Adrenal gland (tissue), 5 donors: ENCODE results near the gene LPIN2.

Source experiments
- CTCF ChIP-seq, 6 experiments: fragments of 450-650 bp in 4 of 6; fragments of 200-600 bp in 2 of 6; sonication (generic) in 1 of 6; IDR thresholded peaks; 1 replicate in 5 of 6; 2 replicates in 1 of 6; pipeline versions ENCODE4 v1.5.1 to v1.8.0; 2016 to 2021; ENCODE audit warnings: antibody characterized with exemption in 6 of 6, mild to moderate bottlenecking in 2 of 6, moderate library complexity in 1 of 6
- POLR2A ChIP-seq, 2 donors: fragments of 450-650 bp; IDR thresholded peaks; one replicate each; pipeline ENCODE4 v1.6.1; 2017; ENCODE audit warnings: antibody characterized with exemption in 2 of 2, mild to moderate bottlenecking in 2 of 2, moderate library complexity in 1 of 2
- donor health status: DM: no; HTN: no; CAD: no.

- TF ChIP-seq POLR2A (IDR thresholded peaks at IDR 0.05) (no peak), CTCF (IDR thresholded peaks at IDR 0.05) (no peak)
Measured at GRCh38 chr18:3040173-3040572, 27.2 kb upstream of the LPIN2 start.
